CD14-positive monocyte (primary cell): ENCODE data around the gene CALM1. TPM values are rescaled to one million over a fixed set of nuclear protein-coding genes. Genes with fewer than 3 reads are reported as not detected.

Experiments used
- DNase-seq, 3 donors: peaks; one replicate each; pipeline ENCODE4 v3.0.0-alpha.2; 2011 to 2022
- H2AFZ ChIP-seq: 2 replicates; pipeline ENCODE4 v1.6.0; 2012; ENCODE audit warnings: mild to moderate bottlenecking, low read depth, low read length, inconsistent platforms; ENCODE audit not compliant: insufficient read depth, poor library complexity, severe bottlenecking
- H3K27ac ChIP-seq, 2 donors: 1 replicate in 1 of 2; 2 replicates in 1 of 2; pipeline ENCODE4 v1.5.1; 2012 to 2013; ENCODE audit warnings: low read length in 2 of 2, control low read depth in 1 of 2, inconsistent platforms in 1 of 2, low read depth in 1 of 2, mild to moderate bottlenecking in 1 of 2
- H3K27me3 ChIP-seq, 2 donors: one replicate each; pipeline versions ENCODE4 v1.6.0 to v1.6.1; 2011 to 2013; ENCODE audit warnings: low read length in 2 of 2; ENCODE audit not compliant: control insufficient read depth in 2 of 2, insufficient read depth in 2 of 2
- H3K36me3 ChIP-seq, 2 donors: replicated peaks in 1 of 2; 1 replicate in 1 of 2; 2 replicates in 1 of 2; pipeline versions ENCODE4 v1.5.1 to v1.6.1; 2012 to 2013; ENCODE audit warnings: low read length in 2 of 2, control low read depth in 1 of 2, inconsistent platforms in 1 of 2, mild to moderate bottlenecking in 1 of 2; ENCODE audit not compliant: insufficient read depth in 2 of 2, control insufficient read depth in 1 of 2
- H3K4me1 ChIP-seq, 2 donors: 1 replicate in 1 of 2; 2 replicates in 1 of 2; pipeline versions ENCODE4 v1.5.1 to v1.6.1; 2012 to 2013; ENCODE audit warnings: low read length in 2 of 2, control low read depth in 1 of 2, inconsistent platforms in 1 of 2, mild to moderate bottlenecking in 1 of 2, moderate library complexity in 1 of 2; ENCODE audit not compliant: insufficient read depth in 2 of 2, control insufficient read depth in 1 of 2
- H3K4me2 ChIP-seq: replicated peaks from 2 replicates; pipeline ENCODE3; 2012; ENCODE audit warnings: low read length, moderate library complexity, mild to moderate bottlenecking; ENCODE audit not compliant: poor library complexity, severe bottlenecking; ENCODE audit errors: extremely low read depth
- H3K4me3 ChIP-seq, 3 experiments: fragments of 200-600 bp in 1 of 3; sonication (generic) in 1 of 3; replicated peaks in 1 of 3; 1 replicate in 2 of 3; 2 replicates in 1 of 3; pipeline ENCODE4 v1.5.1; 2011 to 2013; ENCODE audit warnings: low read length in 3 of 3, mild to moderate bottlenecking in 3 of 3, control low read depth in 2 of 3, low read depth in 2 of 3, inconsistent platforms in 1 of 3, moderate library complexity in 1 of 3
- H3K79me2 ChIP-seq: 2 replicates; pipeline ENCODE4 v1.6.0; 2012; ENCODE audit warnings: mild to moderate bottlenecking, control low read depth, inconsistent platforms, low read length, moderate library complexity; ENCODE audit not compliant: insufficient read depth
- H3K9ac ChIP-seq: 2 replicates; pipeline ENCODE4 v1.6.0; 2017; ENCODE audit warnings: low read length, mild to moderate bottlenecking; ENCODE audit not compliant: insufficient read depth, poor library complexity, severe bottlenecking
- H3K9me3 ChIP-seq, 2 donors: replicated peaks in 1 of 2; 1 replicate in 1 of 2; 2 replicates in 1 of 2; pipeline versions ENCODE4 v1.5.1 to v1.6.1; 2012 to 2013; ENCODE audit warnings: low read length in 2 of 2, control low read depth in 1 of 2; ENCODE audit not compliant: control insufficient read depth in 1 of 2, insufficient read depth in 1 of 2
- H4K20me1 ChIP-seq: 2 replicates; pipeline ENCODE4 v1.6.0; 2012; ENCODE audit warnings: mild to moderate bottlenecking, low read length, control low read depth, moderate library complexity; ENCODE audit not compliant: insufficient read depth
- H3K27ac Mint-ChIP-seq, 7 donors: one replicate each; pipeline ENCODE4 v1.8.0; 2020; ENCODE audit warnings: mild to moderate bottlenecking in 7 of 7, mixed read lengths in 7 of 7, moderate library complexity in 6 of 7, inconsistent platforms in 2 of 7
- H3K27me3 Mint-ChIP-seq, 3 donors: one replicate each; pipeline ENCODE4 v1.8.0; 2021 to 2022; ENCODE audit warnings: low read depth in 3 of 3, mild to moderate bottlenecking in 3 of 3, mixed read lengths in 3 of 3, moderate library complexity in 3 of 3, inconsistent platforms in 1 of 3
- H3K36me3 Mint-ChIP-seq, 2 donors: one replicate each; pipeline ENCODE4 v1.8.0; 2020; ENCODE audit warnings: mixed read lengths in 2 of 2, inconsistent platforms in 1 of 2, mild to moderate bottlenecking in 1 of 2
- H3K4me1 Mint-ChIP-seq: one replicate; pipeline ENCODE4 v1.8.0; 2020; ENCODE audit warnings: mild to moderate bottlenecking, mixed read lengths
- H3K4me3 Mint-ChIP-seq, 2 donors: one replicate each; pipeline ENCODE4 v1.8.0; 2020; ENCODE audit warnings: mild to moderate bottlenecking in 2 of 2, mixed read lengths in 2 of 2, moderate library complexity in 1 of 2
- H3K9me3 Mint-ChIP-seq, 7 donors: one replicate each; pipeline ENCODE4 v1.8.0; 2020 to 2022; ENCODE audit warnings: mixed read lengths in 7 of 7, mild to moderate bottlenecking in 6 of 7, moderate library complexity in 6 of 7, inconsistent platforms in 2 of 7
- WGBS: methylation state at CpG from one replicate; pipeline ENCODE4 v1.1.5; 2013; ENCODE audit warnings: missing lambda C conversion rate; ENCODE audit not compliant: insufficient coverage; 5-methylcytosine and 5-hydroxymethylcytosine counted together
- intact Hi-C, 2 donors: fragments of 100-400 bp; cut with micrococcal nuclease; formaldehyde crosslinking; loops; one replicate each; pipeline versions ENCODE4 v1.15.0 to v1.15.1; 2023
- polyA plus RNA-seq, 3 donors: library from polyadenylated mRNA; depleted of rRNA in 1 of 3; unstranded in 2 of 3; stranded (reverse) in 1 of 3; fragments of 300-500 nt in 2 of 3; fragments of >200 nt in 1 of 3; fragmentation: Illumina TruSeq in 2 of 3; gene quantifications; 1 replicate in 2 of 3; 2 replicates in 1 of 3; pipeline ENCODE4 v1.2.3, GENCODE V29; 2012 to 2021
- TF ChIP-seq, protein P1 (sequence below): fragments of 200-600 bp; IDR thresholded peaks from one replicate; pipeline ENCODE4 v1.8.0; 2022; ENCODE audit warnings: antibody characterized with exemption, mild to moderate bottlenecking

The CALM1 gene
- polyA plus RNA-seq, 3 donors, result 277 to 912 (median 906) TPM

GRCh38 chr14:90416720-90417119 is 19.9 kb downstream of the CALM1 start:
- Mint-ChIP-seq H3K27ac (no peak overlapping the region), H3K36me3 (no peaks in the 10 kb centered on the region), H3K9me3 (peaks cover 0 to 8% (median 2%) of the 10 kb centered on the region in 7 donors), H3K4me1 (peaks cover 3% of the 10 kb centered on the region), H3K4me3 (no peak overlapping the region), H3K27me3 (peaks cover 0 to 3% (median 2%) of the 10 kb centered on the region in 3 donors)
- Histone ChIP-seq H3K4me2 (no peak overlapping the region), H3K27me3 (no peaks in the 10 kb centered on the region), H3K27ac (no peak overlapping the region), H4K20me1 (no peaks in the 10 kb centered on the region), H3K36me3 (no peaks in the 10 kb centered on the region), H3K4me3 (no peak overlapping the region), H3K4me1 (no peaks in the 10 kb centered on the region), H3K9ac (no peak overlapping the region), H3K79me2 (no peaks in the 10 kb centered on the region), H2AFZ (no peak overlapping the region), H3K9me3 (no peaks in the 10 kb centered on the region)
- TF ChIP-seq, protein P1, sequence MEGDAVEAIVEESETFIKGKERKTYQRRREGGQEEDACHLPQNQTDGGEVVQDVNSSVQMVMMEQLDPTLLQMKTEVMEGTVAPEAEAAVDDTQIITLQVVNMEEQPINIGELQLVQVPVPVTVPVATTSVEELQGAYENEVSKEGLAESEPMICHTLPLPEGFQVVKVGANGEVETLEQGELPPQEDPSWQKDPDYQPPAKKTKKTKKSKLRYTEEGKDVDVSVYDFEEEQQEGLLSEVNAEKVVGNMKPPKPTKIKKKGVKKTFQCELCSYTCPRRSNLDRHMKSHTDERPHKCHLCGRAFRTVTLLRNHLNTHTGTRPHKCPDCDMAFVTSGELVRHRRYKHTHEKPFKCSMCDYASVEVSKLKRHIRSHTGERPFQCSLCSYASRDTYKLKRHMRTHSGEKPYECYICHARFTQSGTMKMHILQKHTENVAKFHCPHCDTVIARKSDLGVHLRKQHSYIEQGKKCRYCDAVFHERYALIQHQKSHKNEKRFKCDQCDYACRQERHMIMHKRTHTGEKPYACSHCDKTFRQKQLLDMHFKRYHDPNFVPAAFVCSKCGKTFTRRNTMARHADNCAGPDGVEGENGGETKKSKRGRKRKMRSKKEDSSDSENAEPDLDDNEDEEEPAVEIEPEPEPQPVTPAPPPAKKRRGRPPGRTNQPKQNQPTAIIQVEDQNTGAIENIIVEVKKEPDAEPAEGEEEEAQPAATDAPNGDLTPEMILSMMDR, result no peak
- WGBS, result 27% methylated on average over 3 of the region's 7 CpGs
- intact Hi-C loops, result no loop called here
- no peak for DNase-seq

DNA sequence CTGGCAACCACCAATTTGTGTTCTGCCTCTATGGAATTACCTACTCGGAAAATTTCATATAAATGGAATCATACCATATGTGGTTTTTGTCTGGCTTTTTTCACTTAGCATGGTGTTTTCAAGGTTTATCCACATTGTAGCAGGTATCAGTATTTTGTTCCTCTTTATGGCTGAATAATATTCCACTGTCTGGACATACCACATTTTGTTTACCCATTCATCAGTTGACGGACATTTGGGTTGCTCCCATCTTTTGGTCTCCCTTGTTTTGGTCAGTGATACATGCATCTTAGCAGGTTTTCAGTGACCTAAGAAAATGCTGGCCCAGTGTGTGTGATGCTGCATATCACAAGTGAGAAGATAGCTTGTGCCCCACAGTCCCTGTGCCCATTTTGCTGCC is 21.2 kb downstream of the CALM1 start:
- Mint-ChIP-seq H3K4me1 (peaks cover 3% of the 10 kb centered on the region), H3K36me3 (no peaks in the 10 kb centered on the region), H3K9me3 (peaks cover 0 to 8% (median 3%) of the 10 kb centered on the region in 7 donors), H3K4me3 (no peak overlapping the region), H3K27me3 (peaks cover 0 to 3% (median 0%) of the 10 kb centered on the region in 3 donors), H3K27ac (no peak overlapping the region)
- 100% methylated on average over 1 of the region's 2 CpGs for WGBS
- TF ChIP-seq, protein P1, result no peak
- H3K27ac ChIP-seq, result no peak overlapping the region
- no peaks in the 10 kb centered on the region for H3K27me3 ChIP-seq
- no peak overlapping the region for H3K4me2 ChIP-seq
- no peak overlapping the region for H2AFZ ChIP-seq
- no peaks in the 10 kb centered on the region for H4K20me1 ChIP-seq
- no peak overlapping the region for H3K4me3 ChIP-seq
- intact Hi-C loops, result no loop called here
- no peaks in the 10 kb centered on the region for H3K36me3 ChIP-seq
- H3K9ac ChIP-seq, result no peak overlapping the region
- no peaks in the 10 kb centered on the region for H3K4me1 ChIP-seq
- H3K9me3 ChIP-seq, result no peaks in the 10 kb centered on the region
- no peaks in the 10 kb centered on the region for H3K79me2 ChIP-seq
- no peak for DNase-seq
